Amniotic stem cell (primary cell): ENCODE data around the gene PLXNA2.
A peak's percentile ranks its signal among the peaks of the same experiment; 100 is the strongest.

Experiments used
- DNase-seq: peaks from one replicate; lab custom pipeline; 2025; lab: John Stamatoyannopoulos, UW

Gene PLXNA2

GRCh38 chr1:208221291-208221622, 22.9 kb downstream of the PLXNA2 start:
- no peak for DNase-seq

DNA sequence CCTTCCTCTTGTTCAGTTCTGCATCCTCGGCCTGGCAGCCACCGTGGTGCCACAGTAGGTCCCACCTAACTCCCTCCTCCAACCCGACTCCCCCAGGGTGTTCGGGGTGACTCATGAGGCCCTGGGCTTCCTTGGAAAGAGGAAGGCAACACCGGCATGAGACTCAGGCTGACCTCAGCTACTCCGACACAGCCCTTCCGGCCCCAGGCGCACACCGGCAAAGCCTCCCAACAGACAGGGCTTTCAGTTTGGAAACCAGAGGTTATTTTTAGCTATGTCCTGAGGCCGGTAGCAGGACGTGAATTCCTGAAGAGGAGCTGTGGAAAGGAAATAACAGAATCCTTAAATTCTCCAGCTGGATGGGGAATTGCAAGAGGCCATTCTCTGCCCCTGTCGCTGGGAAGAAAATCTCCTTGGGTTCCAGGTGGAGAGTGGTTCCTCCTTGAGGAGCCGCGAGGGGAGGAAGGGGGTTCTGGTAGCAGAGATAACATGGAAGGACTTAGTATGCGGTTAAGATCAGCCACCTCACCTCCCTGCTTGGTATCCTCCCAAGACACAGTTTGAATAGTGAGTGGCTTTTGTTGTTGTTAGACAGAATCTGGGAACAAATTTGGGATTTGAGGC, 24.4 kb downstream of the PLXNA2 start:
- DNase-seq, result peak; percentile 65

GRCh38 chr1:208219098-208219658, 25.0 kb downstream of the PLXNA2 start:
- DNase-seq, result no peak

DNA sequence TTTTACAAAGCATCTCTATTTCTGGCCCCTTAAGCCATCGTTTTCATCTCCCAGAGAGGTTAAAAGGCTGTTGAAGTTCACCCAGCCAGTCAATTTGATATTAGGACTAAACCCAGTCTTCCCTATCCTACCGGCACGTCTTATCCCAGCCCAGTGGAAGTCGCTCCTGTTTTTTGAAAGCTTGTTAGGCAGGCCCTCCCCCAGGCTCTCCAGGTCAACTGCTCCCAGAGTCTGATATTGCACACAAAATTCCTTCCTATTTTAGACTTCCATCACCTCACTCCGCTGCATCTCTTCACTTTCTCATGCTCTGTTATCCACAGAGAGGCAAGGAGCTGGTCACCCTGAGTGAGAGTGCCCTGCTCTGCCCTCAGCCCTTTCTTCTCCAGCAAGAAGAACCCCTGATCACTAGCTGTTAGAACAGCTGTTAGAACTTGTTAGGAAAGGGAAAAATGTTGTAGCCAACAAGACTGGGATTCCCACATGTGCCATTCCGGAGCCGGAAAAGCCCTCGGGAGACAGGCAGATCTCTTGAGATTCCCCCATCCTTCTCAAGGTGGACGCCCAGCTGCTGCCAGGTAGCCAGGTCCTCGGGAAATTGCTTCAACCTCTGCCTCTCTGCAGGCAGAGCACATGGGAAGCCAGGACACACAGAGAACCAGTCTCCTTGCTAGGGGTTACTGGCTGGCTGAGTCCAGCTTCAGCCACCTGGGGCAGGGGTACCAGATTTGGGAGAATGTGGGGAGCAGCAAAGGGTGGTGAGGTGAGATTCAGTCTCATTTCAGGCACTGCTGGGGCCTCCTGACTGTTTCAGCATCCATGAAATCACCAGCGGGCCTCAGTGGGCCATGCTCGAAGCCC, 25.7 kb downstream of the PLXNA2 start:
- no peak for DNase-seq

DNA sequence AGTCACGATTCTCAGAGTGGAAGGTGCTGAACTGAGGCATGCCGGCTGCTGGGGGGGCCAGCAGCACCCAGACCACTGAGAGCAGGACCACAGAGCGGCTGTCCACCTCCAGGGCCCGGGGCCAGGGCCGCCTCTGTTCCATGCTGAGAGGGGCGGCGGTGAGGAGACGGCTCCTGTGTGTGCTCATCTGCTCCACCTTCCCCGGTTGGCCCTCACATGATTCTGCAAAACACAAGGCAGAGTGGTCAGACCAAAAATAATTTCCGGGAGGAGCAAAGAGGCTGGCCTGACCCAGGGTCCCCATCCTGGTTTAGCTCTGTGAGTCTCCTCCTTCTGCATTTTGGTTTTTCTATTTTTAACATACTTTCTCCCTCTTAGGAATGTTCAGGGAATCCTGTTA, 26.4 kb downstream of the PLXNA2 start:
- DNase-seq, result no peak

GRCh38 chr1:208216806-208217205, 27.4 kb downstream of the PLXNA2 start:
- no peak for DNase-seq

GRCh38 chr1:208216062-208216461, 28.1 kb downstream of the PLXNA2 start:
- DNase-seq, result peak; percentile 32

- no peak for DNase-seq
Observed at GRCh38 chr1:208215393-208215792, 28.8 kb downstream of the PLXNA2 start.

DNA sequence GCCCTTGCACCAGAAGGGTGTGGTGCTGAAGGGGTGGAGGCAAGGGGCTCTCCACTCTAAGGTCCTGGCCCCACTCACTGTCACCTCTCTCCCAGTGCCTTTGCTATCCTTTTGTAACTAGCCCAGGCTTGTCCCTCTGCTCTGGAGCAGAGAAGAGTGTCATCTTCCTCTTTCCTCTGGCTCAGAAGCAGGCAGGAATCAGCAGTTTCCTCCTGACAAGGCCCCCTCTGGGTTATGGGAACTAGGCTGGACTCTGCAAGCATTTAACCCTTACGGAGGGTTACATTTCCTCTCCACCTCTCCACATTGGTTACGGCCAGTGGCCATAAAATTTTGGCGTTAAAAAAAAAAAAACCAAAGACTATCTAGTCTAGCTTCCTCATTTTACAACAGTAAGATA, 30.4 kb downstream of the PLXNA2 start:
- no peak for DNase-seq

DNA sequence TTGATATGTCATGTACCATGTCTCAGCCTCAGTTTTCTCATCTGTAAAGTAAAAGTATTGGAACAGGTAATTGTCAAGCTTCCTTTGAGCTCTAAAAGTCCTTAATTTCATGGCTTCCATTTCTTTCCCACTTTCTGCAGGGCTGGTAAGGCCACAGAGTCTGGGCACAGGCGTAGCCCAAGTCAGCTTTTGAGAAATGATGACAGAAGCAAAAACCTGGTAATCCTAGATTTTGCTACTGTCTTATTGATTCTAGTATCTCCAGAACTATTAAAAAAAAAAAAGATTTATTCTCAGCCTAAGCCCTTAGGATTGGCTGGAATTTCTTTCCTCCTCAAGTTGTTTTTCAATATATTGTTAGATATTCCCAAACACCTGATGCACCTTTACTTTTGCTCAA, 31.3 kb downstream of the PLXNA2 start:
- no peak for DNase-seq

- DNase-seq, result no peak
Observed at GRCh38 chr1:208211921-208212843, 32.0 kb downstream of the PLXNA2 start.

GRCh38 chr1:208209896-208210589, 34.1 kb downstream of the PLXNA2 start:
- DNase-seq, result no peak

DNA sequence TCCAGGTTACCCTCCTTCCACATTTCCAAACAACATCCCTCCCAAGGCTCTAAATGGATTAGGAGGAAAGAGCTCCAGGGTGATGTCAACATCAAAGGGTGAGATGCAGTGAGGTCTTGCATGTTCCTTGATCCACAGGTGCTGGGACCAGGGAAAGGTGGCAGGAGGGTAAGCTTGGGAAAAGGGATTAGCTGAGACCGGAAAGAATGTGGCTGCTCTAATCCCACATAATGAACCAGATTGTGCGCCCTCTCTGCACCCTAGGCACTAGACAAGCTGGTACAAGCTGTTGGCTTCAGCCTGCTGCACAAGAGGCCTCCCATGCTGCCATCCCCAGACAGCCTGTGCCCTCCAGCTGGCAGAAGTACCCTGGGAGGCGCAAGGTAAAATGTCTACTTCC, 34.9 kb downstream of the PLXNA2 start:
- no peak for DNase-seq

DNA sequence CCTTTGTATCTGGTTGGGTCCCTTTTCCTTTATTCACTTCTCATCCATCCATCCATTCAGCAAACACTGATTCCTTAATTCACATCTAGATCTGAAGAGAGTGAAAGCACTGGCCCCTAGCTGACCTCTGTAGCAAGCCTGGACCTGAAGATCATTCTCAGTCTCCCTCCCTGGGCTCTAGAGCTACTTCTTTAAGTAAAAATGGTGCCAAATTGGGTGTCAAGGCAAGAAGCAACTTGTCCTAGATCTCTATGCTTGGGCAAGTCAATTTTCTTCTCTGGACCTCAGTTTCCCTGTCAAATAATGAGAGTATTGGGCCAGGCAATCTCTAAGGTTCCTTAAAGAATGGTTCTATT, 36.1 kb downstream of the PLXNA2 start:
- DNase-seq, result no peak

DNA sequence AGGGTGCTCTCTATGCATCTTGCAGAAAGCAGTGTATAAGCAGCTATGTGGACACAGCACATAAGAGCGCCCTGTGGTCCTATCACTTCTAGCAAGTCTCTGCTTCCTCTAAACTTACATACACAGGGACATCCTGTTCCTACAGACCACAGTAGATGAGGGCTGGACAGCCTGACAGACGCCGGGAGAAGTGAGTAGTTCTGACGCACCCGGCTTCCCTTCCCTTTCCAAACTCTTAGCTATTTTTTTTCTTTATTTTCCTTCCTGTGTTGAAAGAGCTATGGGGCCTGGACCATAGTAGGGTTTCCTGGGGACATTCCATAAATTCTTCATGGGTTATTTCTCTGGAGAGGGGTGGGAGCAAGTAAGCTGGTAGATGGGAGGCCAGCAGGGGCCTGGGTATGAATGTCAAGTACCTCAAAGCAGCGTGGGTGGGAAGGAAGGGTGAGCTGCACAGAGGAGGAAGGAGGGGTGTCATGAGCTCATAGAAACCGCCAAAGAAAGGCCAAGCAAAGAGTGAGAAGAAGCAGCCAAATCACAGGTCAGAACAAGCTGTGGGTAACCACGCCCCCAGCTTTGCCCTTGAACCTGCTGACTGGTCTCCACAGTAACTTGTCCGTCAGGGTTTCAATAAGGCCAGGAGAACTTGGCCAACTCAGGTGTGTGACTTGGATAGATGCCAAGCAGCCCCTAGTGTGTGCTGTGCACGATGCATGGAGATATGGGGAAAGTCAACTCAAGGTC, 36.6 kb downstream of the PLXNA2 start:
- DNase-seq, result peak; percentile 94

DNA sequence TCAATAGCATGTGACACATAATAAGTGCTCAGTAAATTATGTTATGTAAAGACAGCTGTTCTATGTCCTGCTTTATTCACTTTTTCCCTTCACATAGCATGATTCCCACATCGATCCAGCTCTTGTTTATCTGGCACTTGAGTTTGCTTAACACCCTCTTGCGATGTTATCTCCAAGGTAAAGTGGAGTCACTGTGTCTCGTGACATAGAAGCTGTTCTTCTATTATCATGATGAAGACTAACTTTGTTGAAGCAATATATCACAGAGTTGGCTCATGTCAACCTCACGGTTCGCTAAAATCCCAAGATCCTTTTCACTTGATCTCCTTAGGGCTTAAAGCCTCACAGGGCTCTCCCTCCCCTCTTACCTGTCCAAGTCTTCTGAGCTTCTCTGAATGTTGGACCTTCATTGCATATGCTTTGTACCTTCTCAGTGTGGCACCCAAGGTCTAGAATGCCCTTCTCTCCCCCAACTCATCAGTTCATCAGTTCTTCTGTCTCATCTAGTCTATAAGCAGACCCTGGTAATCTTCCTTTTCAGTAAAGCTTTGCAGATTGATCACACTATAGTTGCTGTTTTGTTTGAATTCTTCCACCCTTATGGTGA, 38.0 kb downstream of the PLXNA2 start:
- no peak for DNase-seq

GRCh38 chr1:208205216-208206013, 38.8 kb downstream of the PLXNA2 start:
- no peak for DNase-seq

GRCh38 chr1:208204779-208205178, 39.4 kb downstream of the PLXNA2 start:
- no peak for DNase-seq

DNA sequence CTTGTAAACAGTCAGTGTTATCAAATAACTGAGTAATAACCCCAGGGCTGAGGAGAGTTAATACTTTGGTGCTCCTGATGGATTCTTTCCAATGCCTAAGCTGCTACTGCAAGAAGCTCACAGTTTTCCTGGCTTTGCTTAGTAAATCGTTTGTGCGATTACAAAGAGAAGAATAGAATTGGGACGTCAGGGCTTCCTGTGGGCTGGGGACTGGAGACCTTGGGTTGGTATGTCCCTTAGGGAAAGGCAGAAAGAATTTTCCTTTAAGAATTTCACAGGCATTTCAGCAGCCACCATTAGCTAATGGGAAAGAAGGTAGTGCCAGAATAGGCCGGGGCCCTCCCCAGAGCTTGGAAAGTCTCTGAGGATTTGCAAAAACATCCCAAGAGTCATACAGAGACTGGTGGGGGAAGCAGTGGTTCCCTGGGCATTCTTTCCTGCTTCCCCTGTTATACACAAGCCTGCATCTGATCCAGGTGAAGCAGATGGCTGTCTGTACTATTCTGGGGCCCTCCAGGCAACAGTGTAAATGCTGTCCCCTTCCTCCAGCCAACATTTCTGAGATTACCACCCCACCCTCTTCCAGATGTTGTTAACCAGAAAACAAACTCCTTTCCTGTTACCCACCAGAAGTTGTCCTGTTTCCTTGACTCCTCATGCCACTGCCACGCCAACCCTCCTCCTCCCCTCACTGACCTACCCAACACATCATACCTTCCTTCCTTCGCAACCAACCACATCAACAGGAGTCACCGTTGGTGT, 40.2 kb downstream of the PLXNA2 start:
- DNase-seq, result no peak
